DOHH2 (cell line): Measurements from ENCODE around the gene FBN3.

Source experiments
- EZH2phosphoT487 ChIP-seq: fragments of 200-600 bp; sonication (generic); IDR thresholded peaks from 2 replicates; pipeline ENCODE4 v1.6.1; 2017; ENCODE audit warnings: borderline replicate concordance, mild to moderate bottlenecking, antibody characterized with exemption, low read length, moderate library complexity, mixed read lengths
- TF ChIP-seq, protein P1 (sequence below): fragments of 200-600 bp; sonication (generic); IDR thresholded peaks from one replicate; pipeline ENCODE4 v1.5.1; 2014; ENCODE audit warnings: antibody characterized with exemption, mild to moderate bottlenecking, low read depth, low read length; ENCODE audit not compliant: poor library complexity, severe bottlenecking

DNA sequence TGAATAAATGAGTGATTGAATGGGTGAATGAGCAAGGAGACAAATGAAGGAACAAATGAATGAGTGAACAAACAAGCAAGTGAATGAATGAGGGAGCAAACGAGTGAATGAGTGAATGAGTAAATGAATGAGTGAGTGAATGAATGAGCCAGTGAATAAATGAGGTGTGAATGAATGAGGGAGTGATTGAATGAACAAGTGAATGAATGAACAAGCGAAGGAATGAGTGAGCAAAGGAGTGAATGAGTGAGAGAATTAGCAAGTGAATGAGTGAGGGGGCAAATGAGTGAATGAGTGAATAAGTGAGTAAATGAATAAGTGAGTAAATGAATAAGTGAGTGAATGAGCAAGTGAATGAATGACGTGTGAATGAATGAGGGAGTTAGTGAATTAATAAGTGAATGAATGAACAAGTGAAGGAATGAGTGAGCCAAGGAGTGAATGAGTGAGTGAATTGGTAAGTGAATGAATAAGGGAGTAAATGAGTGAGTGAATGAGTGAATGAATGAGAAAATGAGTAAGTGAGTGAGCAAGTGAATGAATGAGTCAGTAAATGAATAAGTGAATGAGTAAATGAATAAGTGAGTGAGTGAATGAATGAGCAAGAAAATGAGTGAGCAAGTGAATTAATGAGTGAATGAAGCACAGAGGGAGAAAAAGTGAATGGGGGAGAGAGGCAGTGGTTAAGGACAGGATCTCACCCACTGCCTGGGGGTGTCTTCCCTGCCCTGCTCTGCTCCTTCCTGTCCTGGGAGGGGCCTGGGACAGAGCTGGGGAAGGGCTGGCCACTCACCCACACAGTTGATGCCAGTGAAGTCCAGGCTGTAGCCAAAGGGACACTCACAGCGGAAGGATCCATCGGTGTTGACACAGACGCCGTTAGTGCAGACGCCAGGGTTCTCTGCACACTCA is 60.4 kb downstream of the FBN3 start:
- TF ChIP-seq, protein P1, sequence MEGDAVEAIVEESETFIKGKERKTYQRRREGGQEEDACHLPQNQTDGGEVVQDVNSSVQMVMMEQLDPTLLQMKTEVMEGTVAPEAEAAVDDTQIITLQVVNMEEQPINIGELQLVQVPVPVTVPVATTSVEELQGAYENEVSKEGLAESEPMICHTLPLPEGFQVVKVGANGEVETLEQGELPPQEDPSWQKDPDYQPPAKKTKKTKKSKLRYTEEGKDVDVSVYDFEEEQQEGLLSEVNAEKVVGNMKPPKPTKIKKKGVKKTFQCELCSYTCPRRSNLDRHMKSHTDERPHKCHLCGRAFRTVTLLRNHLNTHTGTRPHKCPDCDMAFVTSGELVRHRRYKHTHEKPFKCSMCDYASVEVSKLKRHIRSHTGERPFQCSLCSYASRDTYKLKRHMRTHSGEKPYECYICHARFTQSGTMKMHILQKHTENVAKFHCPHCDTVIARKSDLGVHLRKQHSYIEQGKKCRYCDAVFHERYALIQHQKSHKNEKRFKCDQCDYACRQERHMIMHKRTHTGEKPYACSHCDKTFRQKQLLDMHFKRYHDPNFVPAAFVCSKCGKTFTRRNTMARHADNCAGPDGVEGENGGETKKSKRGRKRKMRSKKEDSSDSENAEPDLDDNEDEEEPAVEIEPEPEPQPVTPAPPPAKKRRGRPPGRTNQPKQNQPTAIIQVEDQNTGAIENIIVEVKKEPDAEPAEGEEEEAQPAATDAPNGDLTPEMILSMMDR: no peak
- TF ChIP-seq EZH2phosphoT487: no peak
